GM13976 (cell line): ENCODE results near the gene ZNF649.

Experiments used
- DNase-seq: peaks from one replicate; pipeline ENCODE4 v3.0.0; 2012; ENCODE audit warnings: low spot score
- in situ Hi-C: fragments of 300-500 bp; cut with MboI; formaldehyde crosslinking; loops from one replicate; pipeline ENCODE4 v1.12.0; 2022; ENCODE audit warnings: low sequenced_read_pairs, mixed read lengths, inconsistent platforms; ENCODE audit not compliant: unreplicated experiment
- TF ChIP-seq, protein P1 (sequence below): IDR thresholded peaks from 2 replicates; pipeline ENCODE4 v1.5.1; 2012; ENCODE audit warnings: borderline replicate concordance, mild to moderate bottlenecking; ENCODE audit not compliant: insufficient read depth; ENCODE audit errors: extremely low read depth, missing control alignments, control extremely low read depth

The ZNF649 gene

DNA sequence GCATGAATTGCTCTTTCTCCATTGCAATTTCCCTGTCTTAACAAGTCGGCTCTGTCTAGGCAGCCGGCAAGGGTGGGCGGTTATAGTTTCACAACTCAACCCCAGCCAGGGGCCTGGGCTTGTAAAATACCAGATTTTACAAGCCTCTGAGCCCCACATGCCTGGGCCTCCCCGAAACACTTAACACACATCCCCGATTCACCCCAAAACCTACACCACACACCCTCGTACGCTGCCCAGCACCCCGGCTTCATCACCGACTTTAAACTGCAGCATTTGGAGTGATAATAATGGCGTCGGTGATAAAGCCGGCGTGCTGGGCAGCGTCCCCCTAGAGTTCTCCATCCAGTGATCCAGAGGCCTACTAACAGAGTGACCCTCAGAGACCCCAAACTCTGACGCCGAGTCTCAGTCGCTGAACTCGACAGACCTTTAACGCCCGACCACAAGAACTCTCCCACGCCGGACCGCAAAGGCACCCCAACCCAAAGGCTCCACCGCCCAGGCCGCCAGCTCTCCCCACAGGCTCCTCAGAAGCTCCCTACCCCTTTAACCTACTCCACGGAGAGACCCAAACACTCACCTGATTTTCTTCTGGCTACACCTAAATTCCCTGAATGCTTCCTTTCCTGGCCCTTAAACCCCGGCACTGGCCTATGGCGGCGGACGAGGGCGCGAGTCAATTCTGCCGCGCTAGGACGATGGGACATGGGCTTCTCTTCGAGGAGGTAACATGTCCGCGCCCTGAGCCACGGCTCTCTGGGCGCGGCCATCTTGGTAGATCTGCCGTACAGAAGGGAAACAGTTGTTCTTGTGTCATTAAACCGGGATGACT is at the start of gene ZNF649:
Gene ZNF649, minus strand, starts transcription at position 687 of the 835 bp plus-strand sequence. CDS start 4,910 bp downstream, outside the sequence.
- in situ Hi-C loops: no loop called here
- TF ChIP-seq, protein P1, sequence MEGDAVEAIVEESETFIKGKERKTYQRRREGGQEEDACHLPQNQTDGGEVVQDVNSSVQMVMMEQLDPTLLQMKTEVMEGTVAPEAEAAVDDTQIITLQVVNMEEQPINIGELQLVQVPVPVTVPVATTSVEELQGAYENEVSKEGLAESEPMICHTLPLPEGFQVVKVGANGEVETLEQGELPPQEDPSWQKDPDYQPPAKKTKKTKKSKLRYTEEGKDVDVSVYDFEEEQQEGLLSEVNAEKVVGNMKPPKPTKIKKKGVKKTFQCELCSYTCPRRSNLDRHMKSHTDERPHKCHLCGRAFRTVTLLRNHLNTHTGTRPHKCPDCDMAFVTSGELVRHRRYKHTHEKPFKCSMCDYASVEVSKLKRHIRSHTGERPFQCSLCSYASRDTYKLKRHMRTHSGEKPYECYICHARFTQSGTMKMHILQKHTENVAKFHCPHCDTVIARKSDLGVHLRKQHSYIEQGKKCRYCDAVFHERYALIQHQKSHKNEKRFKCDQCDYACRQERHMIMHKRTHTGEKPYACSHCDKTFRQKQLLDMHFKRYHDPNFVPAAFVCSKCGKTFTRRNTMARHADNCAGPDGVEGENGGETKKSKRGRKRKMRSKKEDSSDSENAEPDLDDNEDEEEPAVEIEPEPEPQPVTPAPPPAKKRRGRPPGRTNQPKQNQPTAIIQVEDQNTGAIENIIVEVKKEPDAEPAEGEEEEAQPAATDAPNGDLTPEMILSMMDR: peak; percentile 2
- DNase-seq: peak; percentile 86

DNA sequence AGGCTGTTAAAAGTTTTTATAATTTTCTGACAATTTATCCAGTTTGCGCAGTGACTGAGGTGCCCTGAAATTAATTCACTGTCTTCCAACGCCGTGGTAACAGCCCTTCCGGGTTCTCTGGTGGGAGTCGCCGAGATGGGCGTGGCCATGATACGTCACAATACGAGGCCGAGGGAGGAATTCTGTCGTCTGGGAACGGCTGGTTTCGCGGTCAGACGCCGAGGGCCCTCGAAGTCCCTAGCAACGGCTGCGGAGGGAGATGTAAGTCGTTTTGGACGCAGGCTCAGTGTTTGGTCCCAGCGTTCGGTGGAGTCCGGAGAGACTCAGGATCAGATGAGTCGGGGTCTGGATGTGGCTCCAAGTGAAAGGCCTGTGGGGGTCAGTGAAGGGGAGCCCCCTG is 44.2 kb upstream of the ZNF649 start:
- TF ChIP-seq, protein P1: no peak
- DNase-seq: no peak
- in situ Hi-C loops: no loop called here

DNA sequence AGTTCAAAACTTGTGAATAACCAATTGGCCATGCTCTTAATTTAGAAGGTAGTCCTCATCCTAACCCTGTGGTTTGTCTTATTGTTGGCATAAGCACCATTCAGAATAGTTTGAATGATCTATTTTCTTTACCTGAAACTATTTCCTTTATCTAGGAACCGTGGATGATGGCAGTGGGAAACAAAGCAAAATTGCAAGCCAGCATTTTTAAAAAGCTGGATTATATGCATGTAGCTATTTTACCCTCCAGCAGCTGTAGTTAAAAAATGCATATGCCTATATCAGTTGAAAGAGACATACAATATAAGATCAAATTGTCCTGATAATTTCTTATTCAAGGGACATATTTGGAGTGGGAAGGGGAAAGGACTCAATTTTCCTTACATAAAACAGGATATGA is 41.8 kb upstream of the ZNF649 start:
- TF ChIP-seq, protein P1: no peak
- in situ Hi-C loops: no loop called here
- DNase-seq: no peak

DNA sequence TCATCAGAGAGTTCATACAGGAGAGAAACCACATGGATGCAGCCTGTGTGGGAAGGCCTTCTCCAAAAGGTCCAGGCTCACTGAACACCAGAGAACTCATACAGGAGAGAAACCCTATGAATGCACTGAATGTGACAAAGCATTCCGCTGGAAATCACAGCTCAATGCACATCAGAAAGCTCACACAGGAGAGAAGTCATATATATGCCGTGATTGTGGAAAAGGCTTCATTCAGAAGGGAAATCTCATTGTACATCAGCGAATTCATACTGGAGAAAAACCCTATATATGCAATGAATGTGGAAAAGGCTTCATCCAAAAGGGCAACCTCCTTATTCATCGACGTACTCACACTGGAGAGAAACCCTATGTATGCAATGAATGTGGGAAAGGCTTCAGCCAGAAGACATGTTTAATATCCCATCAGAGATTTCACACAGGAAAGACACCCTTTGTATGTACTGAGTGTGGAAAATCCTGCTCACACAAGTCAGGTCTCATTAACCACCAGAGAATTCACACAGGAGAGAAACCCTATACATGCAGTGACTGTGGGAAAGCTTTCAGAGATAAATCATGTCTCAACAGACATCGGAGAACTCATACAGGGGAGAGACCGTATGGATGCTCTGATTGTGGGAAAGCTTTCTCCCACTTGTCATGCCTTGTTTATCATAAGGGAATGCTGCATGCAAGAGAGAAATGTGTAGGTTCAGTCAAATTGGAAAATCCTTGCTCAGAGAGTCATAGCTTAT is 40.2 kb upstream of the ZNF649 start:
- DNase-seq: no peak
- in situ Hi-C loops: no loop called here
- TF ChIP-seq, protein P1: no peak

DNA sequence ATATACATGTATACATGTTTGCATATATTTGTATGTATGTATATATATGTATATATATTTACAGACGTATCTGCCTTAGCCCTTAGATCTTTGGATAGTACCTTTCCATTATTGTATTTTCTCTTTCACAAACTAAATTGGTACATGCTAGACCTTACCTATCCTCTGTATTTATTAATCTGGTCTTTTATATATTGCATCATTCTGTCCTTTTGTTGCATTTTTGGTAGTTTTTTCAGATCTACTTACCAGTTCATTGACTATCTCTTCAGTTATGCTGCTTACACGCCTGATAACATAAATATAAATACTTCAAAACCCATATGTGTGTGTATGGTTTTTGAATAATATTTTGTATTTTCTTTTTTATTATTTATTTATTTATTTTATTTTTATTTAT is 34.1 kb upstream of the ZNF649 start:
- TF ChIP-seq, protein P1: no peak
- in situ Hi-C loops: no loop called here
- no peak for DNase-seq

DNA sequence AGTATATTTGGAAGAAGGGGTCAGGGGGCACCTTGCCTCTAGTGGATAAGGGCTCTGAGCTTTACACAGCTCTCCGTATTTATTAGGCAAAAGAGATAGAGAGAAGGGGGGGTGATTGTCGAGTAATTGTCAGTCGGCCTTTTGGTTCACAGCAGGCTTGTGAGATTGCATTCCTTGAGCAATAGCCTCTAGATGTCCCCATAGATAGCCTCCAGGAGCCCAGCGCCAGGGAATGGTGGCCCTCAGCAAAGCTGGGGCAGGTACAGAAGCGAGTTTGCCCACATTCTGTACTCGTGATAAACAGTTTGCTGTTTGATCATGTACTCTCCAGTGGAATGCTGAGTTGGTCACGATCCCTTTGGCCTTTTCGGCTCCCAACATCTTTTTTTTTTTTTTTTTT is 27.1 kb upstream of the ZNF649 start:
- TF ChIP-seq, protein P1: no peak
- DNase-seq: no peak
- in situ Hi-C loops: no loop called here
